GM23248 (cell line): ENCODE measurements around the gene CLSTN2.

Experiments
- EZH2 ChIP-seq: fragments of 200-600 bp; sonication (generic); IDR thresholded peaks from 2 replicates; pipeline ENCODE4 v1.6.1; 2018; ENCODE audit warnings: antibody characterized with exemption, mild to moderate bottlenecking; ENCODE audit not compliant: insufficient read depth, poor library complexity, severe bottlenecking
- EZH2phosphoT487 ChIP-seq: fragments of 200-600 bp; sonication (generic); IDR thresholded peaks from 2 replicates; pipeline ENCODE4 v1.6.1; 2018; ENCODE audit warnings: antibody characterized with exemption, moderate library complexity, mild to moderate bottlenecking, low read depth; ENCODE audit not compliant: insufficient read depth

DNA sequence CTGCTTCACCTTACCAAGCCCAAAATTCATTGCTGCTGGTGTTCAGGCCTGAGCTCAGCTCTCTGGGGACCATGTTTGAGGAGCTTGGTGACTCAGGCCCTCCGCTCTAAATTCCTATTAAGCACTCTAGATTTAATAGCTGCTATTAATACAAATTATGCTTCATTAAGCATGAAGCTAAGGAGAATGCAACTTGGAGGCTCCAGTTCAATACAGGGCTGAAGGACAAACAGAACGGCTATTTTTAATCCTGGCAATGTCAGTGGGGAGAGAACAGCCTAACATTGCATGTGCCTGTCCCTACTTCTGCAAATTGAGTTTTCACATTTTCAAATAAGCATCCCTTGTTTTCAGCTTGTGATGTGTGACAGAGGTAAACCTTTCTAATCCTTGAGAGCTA is 662.8 kb downstream of the CLSTN2 start:
- TF ChIP-seq EZH2, result no peak
- TF ChIP-seq EZH2phosphoT487, result no peak
